GM21447 (cell line): ENCODE data around the gene IBA57.

ENCODE experiments used
- ATAC-seq: cut with Tn5 transposase; IDR thresholded peaks from one replicate; pipeline ENCODE4 v1.9.1; 2021; ENCODE audit not compliant: unreplicated experiment

IBA57 gene

DNA sequence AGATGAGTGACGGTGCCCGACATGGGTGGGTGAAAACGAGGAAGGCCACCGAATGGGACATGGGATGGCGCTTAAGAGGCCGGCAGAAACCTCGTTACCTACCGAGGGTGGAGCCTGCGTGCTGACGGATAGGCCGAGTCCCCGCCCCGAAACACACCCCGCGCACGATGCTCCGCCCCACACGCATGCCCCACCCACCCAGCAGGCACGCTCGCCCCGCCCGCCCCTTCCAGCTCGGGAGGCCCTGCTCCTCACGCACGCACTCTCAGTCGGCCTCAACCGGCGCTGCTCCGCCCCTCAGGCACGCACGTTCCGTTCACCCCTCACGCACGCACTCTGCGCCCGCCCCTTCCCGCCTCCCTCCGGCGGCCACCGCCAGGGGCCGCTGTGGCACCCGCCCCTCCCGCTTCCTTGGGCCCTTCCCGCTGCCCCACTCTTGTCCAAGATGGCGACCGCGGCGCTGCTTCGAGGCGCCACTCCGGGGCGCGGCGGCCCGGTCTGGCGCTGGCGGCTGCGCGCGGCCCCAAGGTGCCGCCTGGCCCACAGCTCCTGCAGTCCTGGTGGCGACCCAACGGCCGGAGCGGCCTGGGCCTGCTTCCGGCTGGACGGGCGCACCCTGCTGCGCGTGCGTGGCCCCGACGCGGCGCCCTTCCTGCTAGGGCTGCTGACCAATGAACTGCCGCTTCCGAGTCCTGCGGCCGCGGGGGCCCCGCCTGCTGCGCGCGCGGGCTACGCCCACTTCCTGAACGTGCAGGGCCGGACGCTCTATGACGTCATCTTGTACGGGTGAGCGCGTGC, at the start of gene IBA57:
IBA57 (plus strand) TSS at position 433 of the 798 bp plus-strand sequence; CDS start at position 446, 13 bp downstream.
- peak; percentile 76 for ATAC-seq

- ATAC-seq: no peak
Observed at GRCh38 chr1:228117335-228117734, 48.3 kb upstream of the IBA57 start.

DNA sequence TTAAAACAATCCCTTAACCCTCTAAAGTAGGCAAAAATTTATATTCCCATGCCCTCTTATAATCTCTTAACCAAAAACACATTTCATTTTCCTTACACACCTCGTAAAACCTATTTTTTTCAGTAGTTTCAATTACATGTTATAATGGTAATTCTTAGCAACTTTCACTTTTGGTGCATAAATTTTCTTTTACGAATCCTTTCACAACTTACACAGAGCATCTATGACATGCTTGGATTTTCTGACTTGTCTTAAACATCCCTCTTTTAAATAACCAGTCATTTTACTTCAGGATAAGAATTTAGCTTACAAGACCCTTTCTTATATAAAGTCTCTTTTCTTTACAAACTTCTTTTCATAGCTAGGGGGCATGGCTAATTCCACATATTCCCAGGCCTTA, 47.6 kb upstream of the IBA57 start:
- ATAC-seq: no peak

DNA sequence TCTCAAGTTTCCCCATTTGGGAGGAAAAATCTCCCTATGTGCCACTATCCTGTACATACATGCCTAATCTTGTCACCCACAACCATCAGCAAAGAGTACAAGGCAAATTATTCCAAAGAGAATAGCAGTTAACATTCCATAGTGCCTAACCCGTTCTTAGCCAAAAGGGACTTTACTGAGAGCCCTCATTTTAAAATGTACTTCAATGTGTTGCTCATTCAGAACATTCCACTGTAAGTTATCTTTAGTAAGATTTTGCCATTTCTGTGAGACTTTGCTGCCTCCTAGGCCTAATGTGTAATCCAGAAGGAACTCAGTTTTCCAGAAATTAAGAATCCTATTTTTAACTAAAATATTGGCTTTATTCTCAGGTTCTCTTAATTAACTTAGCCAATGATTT, 45.3 kb upstream of the IBA57 start:
- no peak for ATAC-seq

DNA sequence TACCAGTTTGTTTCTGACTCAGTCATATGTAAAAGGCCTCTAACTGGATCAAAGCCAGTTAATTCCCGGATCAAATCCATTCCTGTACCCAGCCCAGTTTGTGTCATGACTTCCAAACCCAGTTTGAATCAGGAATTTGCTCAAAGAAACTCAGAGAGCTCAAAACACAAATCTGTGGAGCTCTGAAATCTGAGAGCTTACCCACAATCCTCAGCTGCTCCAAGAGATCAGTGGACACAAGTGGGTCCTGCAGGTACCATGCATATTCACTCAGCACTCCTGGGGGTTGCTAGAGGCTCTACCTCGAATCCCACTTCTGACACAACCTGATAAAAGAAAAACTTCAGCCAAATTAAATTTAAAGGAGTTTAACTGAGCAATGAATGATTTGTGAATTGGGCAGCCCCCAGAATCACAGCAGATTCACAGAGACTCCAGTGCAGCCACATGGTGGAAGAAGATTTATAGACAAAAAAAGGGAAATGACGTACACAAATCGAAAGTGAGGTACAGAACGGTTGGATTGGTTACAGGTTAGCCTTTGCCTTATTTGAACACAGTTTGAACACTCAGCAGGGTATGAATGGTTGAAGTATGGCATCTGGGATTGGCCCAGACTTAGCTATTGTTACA, 44.6 kb upstream of the IBA57 start:
- no peak for ATAC-seq

GRCh38 chr1:228122921-228123441, 42.6 kb upstream of the IBA57 start:
- no peak for ATAC-seq

DNA sequence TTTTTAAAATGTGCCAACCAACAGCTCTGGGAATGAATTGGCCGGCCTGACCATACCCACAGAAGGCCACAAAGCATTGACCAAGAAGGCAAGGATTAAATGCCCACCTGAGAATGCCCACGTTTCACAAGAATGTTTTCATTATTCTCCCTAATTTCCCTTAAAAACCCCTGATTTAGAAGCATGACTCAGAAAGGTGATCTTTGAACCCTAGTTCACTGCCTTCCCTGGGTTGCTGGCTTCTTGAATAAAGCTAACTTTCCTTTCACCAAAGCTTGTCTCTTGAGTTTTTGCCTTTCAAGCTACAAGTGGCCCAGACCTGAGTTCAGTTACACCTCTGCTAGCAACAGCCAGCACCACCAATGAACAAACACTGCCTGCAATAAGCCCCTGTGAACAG, 42.1 kb upstream of the IBA57 start:
- ATAC-seq: no peak

DNA sequence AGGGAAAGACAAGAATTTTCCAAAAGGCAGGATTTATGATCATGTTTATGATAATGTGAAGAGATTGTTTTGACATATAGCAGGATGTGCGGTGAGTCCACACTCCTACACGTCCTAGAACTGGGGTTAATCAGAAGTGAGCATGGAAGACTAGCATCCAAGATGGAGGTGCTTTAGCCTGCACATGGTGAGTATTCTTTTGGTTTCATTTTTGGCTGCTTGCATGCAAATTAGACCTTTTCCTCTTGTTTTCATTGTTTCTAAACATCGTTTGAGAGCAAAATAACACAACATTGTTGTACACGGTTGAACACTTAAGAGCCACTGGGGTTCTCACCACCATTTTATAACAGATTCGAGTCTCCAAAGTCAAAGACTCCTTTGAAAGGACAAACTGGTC, 40.4 kb upstream of the IBA57 start:
- no peak for ATAC-seq

DNA sequence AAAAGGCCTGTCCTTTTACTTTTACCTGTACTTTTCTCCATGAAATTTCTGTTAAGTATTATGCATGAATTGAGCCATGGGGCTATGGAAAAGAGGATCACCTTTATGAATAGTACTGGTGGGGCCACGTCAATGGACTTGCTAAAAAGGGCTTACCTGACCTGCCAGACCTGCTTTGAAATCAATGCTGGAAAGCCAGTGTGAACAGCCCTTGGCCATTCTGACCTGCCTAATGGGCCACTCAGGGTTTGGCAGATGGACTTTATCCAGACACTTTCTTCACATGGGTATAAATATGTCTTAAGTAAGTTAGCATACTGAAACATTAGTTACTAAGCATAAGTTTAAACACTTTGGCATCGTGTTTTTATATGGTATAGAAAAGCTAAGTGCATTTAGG, 33.8 kb upstream of the IBA57 start:
- ATAC-seq: no peak

- no peak for ATAC-seq
Observed at GRCh38 chr1:228134591-228134990, 31.0 kb upstream of the IBA57 start.

GRCh38 chr1:228136901-228137300, 28.7 kb upstream of the IBA57 start:
- no peak for ATAC-seq

GRCh38 chr1:228139406-228139930, 26.1 kb upstream of the IBA57 start:
- no peak for ATAC-seq

- ATAC-seq: peak; percentile 89
Observed at GRCh38 chr1:228139931-228140723, 25.5 kb upstream of the IBA57 start, which contains the start of gene GUK1. Gene GUK1 (plus strand): TSS chr1:228140279. CDS start chr1:228140303, 24 bp downstream.

- ATAC-seq: no peak
Observed at GRCh38 chr1:228140724-228141225, 24.8 kb upstream of the IBA57 start.

- ATAC-seq: no peak
Observed at GRCh38 chr1:228141226-228142044, 24.2 kb upstream of the IBA57 start.

GRCh38 chr1:228142155-228142691, 23.4 kb upstream of the IBA57 start:
- ATAC-seq: no peak

DNA sequence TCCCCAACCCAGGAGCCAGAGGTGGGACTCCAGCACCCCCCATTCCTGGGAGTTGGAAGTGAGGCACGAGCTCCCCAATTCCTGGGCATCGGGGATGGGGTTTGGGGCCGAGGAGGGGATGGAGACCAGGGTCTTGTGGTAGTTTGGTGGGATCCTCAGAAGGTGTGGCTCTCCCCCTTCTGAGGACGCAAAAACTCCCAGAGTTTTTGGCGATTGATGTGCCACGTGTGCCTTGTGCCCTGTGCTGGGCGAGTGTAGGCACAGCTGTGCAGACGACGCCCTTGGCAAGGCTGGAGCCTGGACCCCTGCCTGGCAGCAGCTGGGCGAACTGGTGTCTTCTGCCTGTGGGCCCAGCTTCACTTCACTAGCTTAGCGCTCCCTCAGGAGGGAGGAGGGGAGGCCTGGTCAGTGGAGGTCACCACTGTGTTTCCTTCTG, 22.9 kb upstream of the IBA57 start:
- ATAC-seq: no peak

- ATAC-seq: no peak
Observed at GRCh38 chr1:228143480-228144192, 22.0 kb upstream of the IBA57 start.
